NCI-H2171 treated with DMSO at 0.1 percent for 48 hours (cell line): ENCODE data around the gene TMEM59L.
"Not testable (repeated sequence)": the region's sequence is repeated elsewhere in the genome, so short reads cannot be mapped to it uniquely, and the experiment has no call there.

Experiments
- DNase-seq: peaks from one replicate; lab custom pipeline; 2025; lab: John Stamatoyannopoulos, UW

Gene TMEM59L

DNA sequence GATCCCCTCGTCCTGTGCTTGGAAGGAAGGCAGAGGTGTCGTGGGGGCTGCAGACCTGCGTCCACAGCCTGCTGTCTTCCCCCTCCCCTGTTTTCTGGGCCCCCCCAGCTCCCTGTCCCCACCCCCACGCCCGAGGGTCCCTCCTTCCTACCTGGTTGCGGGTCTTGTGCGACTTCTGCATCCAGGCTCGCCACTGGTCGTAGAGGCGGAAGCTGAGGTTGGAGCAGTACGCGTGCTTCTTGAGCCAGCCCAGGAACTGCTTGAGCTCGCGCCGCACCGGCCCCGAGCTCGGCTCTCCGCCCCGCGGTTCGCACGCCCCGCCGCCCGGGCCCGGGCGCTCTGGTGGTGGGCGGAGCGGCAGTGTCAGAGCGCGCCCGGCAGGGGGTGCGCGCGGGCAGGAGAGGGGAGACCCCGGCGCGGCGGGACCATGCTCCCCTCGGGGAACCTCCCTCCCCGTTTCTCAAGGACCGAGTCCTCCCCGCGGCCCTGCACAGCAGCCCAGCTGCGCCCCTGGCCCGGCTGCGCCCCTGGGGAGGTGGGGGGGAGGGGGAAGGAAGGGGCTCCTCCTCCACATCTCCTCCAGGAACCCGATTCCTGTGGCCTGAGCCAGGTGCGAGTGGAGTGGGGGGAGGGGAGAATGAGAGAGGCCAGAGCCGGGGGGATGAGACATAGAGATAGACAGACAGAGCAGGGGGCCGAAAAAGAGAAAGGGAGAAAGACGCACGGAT is 18.4 kb upstream of the TMEM59L start:
- DNase-seq = peak; percentile 69

DNA sequence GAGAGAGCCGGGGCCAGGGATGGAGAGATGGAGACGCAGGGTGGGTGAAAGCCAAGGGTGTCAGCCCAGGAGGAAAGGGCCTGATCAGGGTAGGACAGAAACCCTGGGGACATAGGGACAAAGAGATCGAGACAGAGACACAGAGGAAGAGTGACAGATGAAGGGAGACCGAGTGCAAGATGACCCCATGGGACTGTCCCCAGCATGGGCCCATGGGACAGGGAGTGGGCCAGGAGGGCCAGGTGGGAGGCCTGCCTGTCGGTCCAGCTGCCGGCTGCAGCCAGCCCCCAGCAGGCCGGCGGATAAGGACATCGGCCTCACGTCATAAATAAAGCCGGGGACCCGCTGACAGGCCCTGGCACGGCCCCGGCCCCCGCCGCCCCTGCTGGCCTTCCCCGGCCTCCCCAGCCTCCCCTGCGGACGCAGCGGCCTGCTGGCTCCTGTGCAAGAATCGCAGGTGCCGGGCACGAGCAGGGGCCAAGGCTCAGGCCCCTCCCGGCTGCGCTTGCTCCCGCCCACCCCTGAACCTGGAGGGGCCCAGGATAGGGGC is 17.8 kb upstream of the TMEM59L start:
- no peak for DNase-seq

DNA sequence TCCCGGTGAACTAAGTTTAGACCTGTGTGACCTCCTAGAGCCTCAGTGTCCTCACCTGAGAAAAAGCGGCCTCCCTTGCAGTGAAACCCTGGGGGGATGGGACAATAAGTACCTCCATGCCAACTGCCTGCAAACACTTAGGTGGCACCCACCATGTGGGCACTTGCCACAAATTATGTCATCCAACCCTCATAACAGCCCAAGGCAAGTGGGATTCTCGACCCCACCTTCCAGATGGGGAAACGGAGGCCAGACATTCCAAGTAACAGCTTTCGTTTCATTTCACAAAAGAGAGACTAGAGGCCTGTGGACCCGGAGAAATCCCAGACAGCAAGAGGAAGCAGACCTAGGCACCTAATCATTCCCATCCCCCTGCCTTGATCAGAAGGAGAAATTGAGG is 17.2 kb upstream of the TMEM59L start:
- DNase-seq = no peak

- no peak for DNase-seq
Measured at GRCh38 chr19:18596752-18597157, 15.9 kb upstream of the TMEM59L start.

DNA sequence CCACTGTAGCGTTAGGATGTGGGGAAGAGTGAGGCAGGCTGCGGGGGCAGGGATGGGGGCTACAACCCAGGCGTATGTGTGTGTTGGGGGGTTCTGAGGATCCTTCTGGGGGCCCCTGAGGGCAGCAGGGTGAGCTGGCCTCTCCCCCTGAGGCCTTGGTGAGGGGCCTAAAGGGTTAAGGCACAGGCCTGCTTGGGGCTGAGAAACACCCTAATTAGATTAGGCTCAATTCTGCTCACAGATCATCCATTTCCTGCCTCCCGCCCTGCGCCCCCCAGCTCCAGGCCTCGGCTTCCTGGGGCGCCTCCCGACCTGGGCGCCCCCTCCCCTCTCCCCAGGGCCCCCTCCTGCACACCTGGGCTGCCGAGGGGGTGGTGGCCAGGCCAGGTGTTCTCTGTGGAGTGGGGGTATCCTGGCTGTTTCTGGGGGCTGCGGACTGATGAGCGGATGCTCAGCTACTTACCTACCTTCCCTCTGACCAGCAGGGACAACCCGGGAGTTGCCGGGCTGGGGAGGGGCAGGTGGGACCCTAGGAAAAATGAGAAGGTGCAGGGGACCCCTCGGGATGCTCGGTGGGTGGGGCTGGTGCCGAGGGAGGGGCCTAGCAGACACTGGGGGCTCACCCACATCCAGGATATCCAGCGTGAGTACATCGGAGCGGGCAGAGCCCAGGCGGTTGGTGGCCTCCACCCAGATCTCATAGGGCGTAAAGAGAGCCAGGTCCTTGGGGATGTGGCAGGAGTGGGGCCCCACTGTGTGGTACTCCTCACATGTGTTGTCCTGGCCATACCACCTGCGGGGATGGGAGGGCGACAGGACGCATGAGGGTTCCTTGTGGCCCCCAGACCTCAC is 14.6 kb upstream of the TMEM59L start:
- no peak for DNase-seq

- DNase-seq = no peak
Measured at GRCh38 chr19:18599485-18599884, 13.2 kb upstream of the TMEM59L start.

DNA sequence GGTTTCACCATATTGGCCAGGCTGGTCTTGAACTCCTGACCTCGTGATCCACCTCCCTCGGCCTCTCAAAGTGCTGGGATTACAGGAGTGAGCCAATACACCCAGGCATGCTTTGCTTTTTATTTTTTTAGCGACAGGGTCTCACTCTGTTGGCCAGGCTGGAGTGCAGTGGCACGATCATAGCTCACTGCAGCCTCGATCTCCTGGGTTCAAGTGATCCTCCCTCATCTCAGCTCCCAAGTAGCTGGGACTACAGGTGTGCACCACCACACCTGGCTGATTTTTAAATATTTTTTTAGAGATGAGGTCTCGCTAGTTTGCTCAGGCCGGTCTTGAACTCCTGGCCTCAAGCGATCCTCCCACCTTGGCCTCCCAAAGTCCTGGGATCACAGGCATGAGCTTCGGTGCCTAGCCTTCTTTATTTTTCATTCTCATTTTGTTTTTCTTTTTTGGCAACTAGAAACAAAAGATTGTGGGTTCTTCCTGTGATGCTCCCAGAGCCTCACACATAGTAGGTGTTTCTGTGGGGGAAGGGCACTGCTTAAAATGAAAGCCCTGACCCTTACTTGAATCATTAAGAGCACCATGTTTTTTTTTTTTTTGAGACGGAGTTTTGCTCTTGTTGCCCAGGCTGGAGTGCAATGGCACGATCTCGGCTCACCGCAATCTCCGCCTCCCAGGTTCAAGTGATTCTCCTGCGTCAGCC is 11.8 kb upstream of the TMEM59L start:
- DNase-seq = not testable (repeated sequence)

- no peak for DNase-seq
Measured at GRCh38 chr19:18601875-18602274, 10.8 kb upstream of the TMEM59L start.

GRCh38 chr19:18603255-18603957 is 9.3 kb upstream of the TMEM59L start:
- no peak for DNase-seq

DNA sequence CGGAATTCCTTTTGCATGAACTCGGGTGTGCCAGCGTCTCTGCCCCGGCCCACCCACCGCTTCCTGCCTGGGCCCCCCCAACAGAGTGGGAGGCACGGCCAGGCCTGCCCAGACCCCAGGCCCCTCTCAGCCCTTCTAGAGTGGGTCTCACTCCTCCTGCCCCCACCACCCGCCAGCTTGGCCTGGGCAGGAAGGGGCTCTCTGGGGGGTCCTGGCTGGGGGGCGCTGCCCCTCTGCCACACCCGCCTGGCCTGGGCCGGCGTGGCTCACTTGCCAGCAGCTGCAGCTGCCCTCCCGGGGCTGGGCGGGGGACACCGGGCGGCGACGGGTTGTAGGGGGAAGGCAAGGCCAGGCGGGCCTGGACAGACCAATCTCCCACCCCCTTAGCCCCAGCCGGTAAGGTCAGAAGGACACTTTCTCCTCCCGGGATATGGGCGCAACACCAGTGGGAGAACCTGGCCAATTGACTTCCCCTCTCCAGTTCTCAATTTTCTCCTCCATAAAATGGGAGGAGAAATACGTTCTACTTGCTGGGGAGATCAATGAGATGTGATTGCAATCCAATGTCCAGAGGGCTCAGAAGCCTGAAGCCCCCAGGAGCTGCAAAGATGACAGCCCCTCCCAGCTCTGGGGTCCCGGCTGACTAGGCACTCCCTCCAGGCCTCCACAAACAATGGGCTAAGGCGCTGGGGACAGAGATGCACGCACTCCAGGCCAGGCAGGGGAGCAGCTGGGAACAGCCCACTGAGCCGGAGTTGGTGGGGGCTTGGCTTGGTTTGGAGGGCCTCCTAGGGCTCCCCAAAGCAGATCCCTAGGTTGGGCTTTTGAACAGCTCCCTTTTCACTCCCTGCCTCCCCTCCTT is 8.5 kb upstream of the TMEM59L start:
- no peak for DNase-seq

DNA sequence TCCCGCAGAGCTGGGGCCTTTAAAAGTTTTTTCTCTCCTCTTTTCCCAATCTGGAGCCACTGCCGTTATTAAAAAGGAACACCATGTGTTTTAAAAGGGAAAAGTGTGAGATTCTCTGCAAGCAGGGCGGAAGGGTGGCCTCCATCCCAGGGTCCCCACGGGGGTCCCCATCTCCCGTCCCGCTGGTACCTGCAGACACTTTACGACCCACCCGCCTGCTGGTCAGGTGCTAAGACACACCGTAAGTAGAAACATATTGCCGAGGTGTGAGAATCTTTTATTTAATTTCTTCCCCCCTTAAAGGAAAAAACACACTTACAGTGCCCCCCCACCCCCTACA is 7.9 kb upstream of the TMEM59L start:
- DNase-seq = no peak

GRCh38 chr19:18605196-18605545 is 7.5 kb upstream of the TMEM59L start:
- DNase-seq = no peak

- DNase-seq = no peak
Measured at GRCh38 chr19:18605546-18606280, 7.0 kb upstream of the TMEM59L start.

DNA sequence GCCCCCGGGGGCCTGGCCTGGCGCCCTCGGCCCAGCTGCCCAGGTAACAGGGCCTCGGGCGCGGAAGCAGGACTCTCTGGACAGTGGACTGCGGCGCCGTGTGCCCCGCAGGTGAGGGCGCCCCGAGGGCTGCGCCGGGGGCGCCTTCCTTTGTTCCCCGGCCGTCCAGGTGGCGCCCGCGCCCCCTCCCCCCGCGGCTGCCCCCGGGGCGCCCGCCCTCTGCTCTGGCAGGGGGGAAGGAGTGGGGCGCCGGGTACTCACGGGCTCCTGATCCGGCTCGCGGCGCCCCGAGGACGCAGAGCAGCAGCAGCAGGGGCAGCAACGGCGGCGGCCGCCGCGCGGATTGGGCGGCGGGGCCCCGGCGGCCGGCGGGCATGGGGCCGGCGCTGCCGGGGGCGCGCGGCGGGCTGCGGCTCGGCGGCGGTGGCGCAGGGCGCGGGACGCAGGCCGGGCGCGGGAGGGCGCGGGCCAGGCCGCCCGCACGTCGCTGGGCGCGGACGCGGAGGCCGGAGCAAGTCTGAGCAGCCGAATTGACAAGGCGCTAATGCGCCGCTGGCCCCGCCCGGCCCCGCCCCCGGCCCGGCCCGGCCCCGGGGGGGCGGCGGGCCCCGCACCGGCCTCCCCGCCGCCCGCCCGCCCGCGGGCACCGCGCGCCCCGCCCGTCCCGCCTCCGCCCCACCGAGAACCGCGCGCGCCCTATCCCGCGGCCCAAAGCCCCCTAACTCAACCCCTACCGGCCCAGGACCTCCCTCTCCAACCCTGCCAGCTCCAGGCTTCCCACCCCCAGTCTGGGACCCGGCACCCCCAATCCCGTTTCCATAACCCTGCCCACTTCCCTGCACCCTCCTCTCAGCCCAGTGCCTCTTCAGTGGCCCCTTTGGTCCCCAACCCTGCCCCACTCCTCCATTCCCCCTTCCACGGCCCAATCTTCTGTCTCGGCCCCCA is 6.1 kb upstream of the TMEM59L start, which contains the start of gene CRLF1:
Gene CRLF1 (minus strand): TSS at position 519 of the 945 bp plus-strand sequence. CDS start 143 bp downstream, at position 376.
- DNase-seq = no peak

GRCh38 chr19:18607226-18608101 is 5.2 kb upstream of the TMEM59L start:
- peak; percentile 18 for DNase-seq

- DNase-seq = no peak
Measured at GRCh38 chr19:18608102-18608804, 4.4 kb upstream of the TMEM59L start.
